Stimulated activated effector memory CD8-positive, alpha-beta T cell treated with anti-CD3 and anti-CD28 coated beads, Interleukin-12 subunit alpha, Interleukin-12 subunit beta, amount 100 ng/mL, for 72 hours (primary cell): ENCODE data around the gene NUP155.
"Not testable (repeated sequence)": the region's sequence is repeated elsewhere in the genome, so short reads cannot be mapped to it uniquely, and the experiment has no call there.

Source experiments
- ATAC-seq: fragments of 150-1000 bp; cut with Tn5 transposase; 2 replicates; pipeline ENCODE4 v1.10.0; 2021
- DNase-seq, 2 donors: peaks; one replicate each; pipeline ENCODE4 v3.0.0; 2021 to 2022; ENCODE audit warnings: low spot score in 2 of 2
- H3K27ac Mint-ChIP-seq: one replicate; pipeline ENCODE4 v1.8.0; 2022; ENCODE audit warnings: mild to moderate bottlenecking, mixed read lengths
- H3K36me3 Mint-ChIP-seq: one replicate; pipeline ENCODE4 v1.8.0; 2022; ENCODE audit warnings: mild to moderate bottlenecking, mixed read lengths
- H3K4me1 Mint-ChIP-seq: one replicate; pipeline ENCODE4 v1.8.0; 2022; ENCODE audit warnings: mixed read lengths
- H3K4me3 Mint-ChIP-seq: one replicate; pipeline ENCODE4 v1.8.0; 2022; ENCODE audit warnings: mild to moderate bottlenecking, mixed read lengths
- H3K9me3 Mint-ChIP-seq: one replicate; pipeline ENCODE4 v1.8.0; 2022; ENCODE audit warnings: mixed read lengths

Gene NUP155

GRCh38 chr5:37370864-37371726, at the start of gene NUP155:
Gene NUP155, minus strand, starts transcription at chr5:37371106. Its CDS starts 129 bp downstream, at chr5:37370977.
- Mint-ChIP-seq H3K27ac (peak within 1 kb of the TSS; percentile 90), H3K36me3 (peaks cover 52% of the 10 kb centered on the region), H3K9me3 (no peaks in the 10 kb centered on the region), H3K4me3 (peak within 1 kb of the TSS; percentile 92), H3K4me1 (peaks cover 22% of the 10 kb centered on the region)
- DNase-seq, result peak; percentile 68 to 92
- peak; percentile 97 for ATAC-seq

DNA sequence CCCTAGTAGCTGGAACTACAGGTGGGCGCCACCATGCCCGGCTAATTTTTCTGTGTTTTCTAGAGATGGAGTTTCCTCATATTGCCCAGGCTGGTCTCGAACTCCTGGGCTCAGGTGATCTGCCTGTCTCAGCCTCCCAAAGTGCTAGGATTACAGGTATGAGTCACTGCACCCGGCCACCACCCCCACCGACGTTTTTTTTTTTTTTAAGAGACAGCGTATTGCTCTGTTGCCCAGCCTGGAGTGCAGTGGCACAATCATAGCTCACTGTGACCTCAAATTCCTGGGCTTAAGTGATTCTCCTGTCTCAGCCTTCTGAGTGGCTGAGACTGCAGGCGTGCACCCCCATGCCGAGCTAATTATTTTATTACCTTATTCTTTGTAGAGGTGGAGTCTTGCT, 46.4 kb upstream of the NUP155 start:
- H3K4me1 Mint-ChIP-seq, result no peaks in the 10 kb centered on the region
- H3K36me3 Mint-ChIP-seq, result peaks cover 31% of the 10 kb centered on the region
- DNase-seq (no peak), ATAC-seq (no peak)
- no peaks in the 10 kb centered on the region for H3K9me3 Mint-ChIP-seq
- no peak overlapping the region for H3K4me3 Mint-ChIP-seq
- H3K27ac Mint-ChIP-seq, result no peak overlapping the region

GRCh38 chr5:37415456-37415855, 44.5 kb upstream of the NUP155 start:
- H3K36me3 Mint-ChIP-seq, result peaks cover 39% of the 10 kb centered on the region
- not testable (repeated sequence) for DNase-seq, H3K27ac Mint-ChIP-seq, H3K9me3 Mint-ChIP-seq, H3K4me1 Mint-ChIP-seq, H3K4me3 Mint-ChIP-seq, ATAC-seq

DNA sequence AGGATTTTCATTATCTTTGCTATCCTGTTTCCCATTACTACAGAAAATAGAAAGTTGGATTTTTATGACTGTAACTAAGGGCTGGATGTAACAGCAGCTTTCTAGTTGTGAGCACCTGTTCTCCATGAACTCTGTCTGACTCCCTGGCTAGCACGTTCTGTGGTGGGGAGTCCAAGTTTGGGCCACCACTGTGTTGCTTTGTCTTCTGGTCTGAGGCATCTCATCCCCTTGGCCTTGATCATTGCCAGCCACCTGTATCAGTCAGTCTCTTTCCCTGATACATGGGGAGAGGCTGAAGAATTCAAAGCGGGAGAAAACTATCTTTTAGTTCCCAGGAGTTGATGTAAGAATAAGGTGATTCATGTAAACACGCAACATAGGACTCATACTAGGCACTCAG, 41.6 kb upstream of the NUP155 start:
- Mint-ChIP-seq H3K4me1 (no peaks in the 10 kb centered on the region), H3K4me3 (no peak overlapping the region), H3K9me3 (no peaks in the 10 kb centered on the region), H3K27ac (no peak overlapping the region), H3K36me3 (peaks cover 38% of the 10 kb centered on the region)
- no peak for DNase-seq
- no peak for ATAC-seq

DNA sequence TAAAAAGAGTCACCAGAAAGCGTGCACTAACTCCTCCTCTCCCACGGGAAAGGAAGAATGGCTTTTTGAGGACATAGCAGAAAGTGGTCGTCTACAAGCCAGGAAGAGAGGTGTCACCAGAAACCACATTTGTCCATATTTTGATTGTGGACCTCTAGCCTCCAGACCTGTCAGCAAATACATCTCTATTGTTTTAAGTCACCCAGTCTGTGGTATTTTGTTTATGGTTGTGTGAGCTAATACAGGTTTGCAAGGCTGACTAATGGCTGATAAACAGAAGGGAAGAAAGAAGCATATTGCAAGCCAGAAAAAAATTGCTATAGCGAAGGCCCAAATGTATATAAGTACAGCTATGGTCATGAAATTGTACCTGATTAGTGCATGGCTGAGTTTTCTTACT, 29.6 kb upstream of the NUP155 start:
- no peak for DNase-seq

DNA sequence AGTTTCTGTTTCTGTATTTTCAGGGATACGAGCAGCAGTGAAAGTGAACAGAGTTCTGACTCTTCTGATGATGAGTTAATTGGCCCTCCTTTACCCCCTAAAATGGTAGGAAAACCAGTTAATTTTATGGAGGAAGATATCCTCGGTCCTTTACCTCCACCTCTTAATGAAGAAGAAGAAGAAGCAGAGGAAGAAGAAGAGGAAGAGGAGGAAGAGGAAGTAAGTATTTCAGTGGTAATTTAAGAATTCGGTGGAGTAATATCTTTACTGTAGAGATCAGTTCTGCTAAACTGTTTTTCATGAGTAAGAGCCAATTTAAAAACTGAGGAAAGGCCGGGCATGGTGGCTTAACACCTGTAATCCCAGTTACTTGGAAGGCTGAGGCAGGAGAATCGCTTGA, 25.4 kb upstream of the NUP155 start:
- peaks cover 100% of the 10 kb centered on the region for H3K36me3 Mint-ChIP-seq
- DNase-seq (no peak), ATAC-seq (no peak)
- H3K4me1 Mint-ChIP-seq, result peaks cover 8% of the 10 kb centered on the region
- H3K9me3 Mint-ChIP-seq, result no peaks in the 10 kb centered on the region
- H3K27ac Mint-ChIP-seq, result no peak overlapping the region
- H3K4me3 Mint-ChIP-seq, result no peak overlapping the region

More for the DNA sequence above, 29.6 kb upstream of the NUP155 start:
- Mint-ChIP-seq H3K9me3 (no peaks in the 10 kb centered on the region), H3K36me3 (peaks cover 92% of the 10 kb centered on the region), H3K4me1 (peaks cover 5% of the 10 kb centered on the region), H3K4me3 (no peak overlapping the region), H3K27ac (no peak overlapping the region)
- ATAC-seq, result no peak

DNA sequence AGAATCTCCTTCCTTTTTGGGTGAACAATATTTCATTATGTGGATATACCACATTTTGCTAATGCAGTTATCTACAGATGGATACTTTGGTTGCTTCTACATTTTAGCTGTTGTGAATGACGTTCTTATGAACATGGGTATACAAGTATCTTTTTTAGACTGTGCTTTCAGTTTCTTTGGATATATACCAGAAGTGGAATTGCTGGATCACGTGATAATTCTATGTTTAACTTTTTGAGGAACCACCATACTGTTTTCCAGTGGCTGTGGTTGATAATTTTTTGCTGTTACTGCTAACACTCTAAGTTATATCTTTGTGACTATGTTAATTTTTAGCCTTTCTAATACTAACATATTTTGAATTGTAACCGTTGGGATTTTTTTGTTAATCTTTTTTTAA, 20.7 kb upstream of the NUP155 start:
- Mint-ChIP-seq H3K4me1 (peaks cover 10% of the 10 kb centered on the region), H3K36me3 (peaks cover 79% of the 10 kb centered on the region), H3K27ac (no peak overlapping the region), H3K9me3 (no peaks in the 10 kb centered on the region), H3K4me3 (no peak overlapping the region)
- DNase-seq (no peak), ATAC-seq (no peak)

DNA sequence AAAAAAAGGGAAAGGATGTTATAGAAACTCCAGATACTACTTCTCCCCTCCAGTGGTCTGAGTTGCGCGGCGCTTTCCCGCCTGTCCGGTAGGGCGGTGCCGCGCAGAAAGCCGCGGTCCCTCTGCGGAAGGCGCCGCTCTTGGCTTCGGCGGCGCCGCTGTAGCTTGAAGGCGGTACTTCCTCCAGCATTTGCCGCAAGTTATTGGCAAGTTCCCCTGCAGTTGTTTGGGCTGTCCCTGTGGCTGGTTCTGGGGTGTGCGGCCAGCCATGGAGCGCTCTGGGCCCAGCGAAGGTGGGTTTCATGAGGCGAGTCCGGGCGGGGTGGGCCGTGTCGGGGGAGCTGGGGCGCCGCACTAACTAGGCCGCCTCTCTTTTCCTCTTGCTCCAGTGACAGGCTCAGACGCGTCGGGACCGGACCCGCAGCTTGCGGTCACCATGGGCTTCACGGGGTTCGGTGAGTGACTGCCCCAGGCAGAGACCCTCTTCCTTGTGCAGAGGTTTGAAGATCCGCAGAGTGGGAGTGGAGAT, 8.3 kb upstream of the NUP155 start, which contains the start of gene WDR70:
WDR70 (plus strand) TSS at position 219 of the 529 bp plus-strand sequence; CDS start at position 269, 50 bp downstream.
- peaks cover 31% of the 10 kb centered on the region for H3K36me3 Mint-ChIP-seq
- H3K4me3 Mint-ChIP-seq, result peak within 1 kb of the TSS; percentile 90
- not testable (repeated sequence) for H3K9me3 Mint-ChIP-seq, H3K4me1 Mint-ChIP-seq
- DNase-seq (peak; percentile 66 to 87), ATAC-seq (peak; percentile 99)
- peak within 1 kb of the TSS; percentile 80 for H3K27ac Mint-ChIP-seq

DNA sequence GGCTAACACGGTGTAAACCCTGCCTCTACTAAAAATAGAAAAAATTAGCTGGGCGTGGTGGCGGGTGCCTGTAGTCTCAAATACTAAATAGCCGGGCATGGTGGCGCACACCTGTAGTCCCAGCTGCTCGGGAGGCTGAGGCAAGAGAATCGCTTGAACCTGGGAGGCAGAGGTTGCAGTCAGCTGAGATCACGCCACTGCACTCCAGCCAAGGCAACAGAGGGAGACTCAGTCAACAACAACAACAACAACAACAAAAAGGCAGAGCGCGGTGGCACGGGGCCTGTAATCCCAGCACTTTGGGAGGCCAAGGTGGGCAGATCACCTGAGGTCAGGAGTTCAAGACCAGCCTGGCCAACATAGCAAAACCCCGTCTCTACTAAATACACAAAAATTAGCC, 7.2 kb upstream of the NUP155 start:
- ATAC-seq, H3K4me1 Mint-ChIP-seq, H3K9me3 Mint-ChIP-seq, DNase-seq, H3K27ac Mint-ChIP-seq: not testable (repeated sequence)
- H3K4me3 Mint-ChIP-seq, result peak overlapping the region; percentile 90
- H3K36me3 Mint-ChIP-seq, result peaks cover 20% of the 10 kb centered on the region

DNA sequence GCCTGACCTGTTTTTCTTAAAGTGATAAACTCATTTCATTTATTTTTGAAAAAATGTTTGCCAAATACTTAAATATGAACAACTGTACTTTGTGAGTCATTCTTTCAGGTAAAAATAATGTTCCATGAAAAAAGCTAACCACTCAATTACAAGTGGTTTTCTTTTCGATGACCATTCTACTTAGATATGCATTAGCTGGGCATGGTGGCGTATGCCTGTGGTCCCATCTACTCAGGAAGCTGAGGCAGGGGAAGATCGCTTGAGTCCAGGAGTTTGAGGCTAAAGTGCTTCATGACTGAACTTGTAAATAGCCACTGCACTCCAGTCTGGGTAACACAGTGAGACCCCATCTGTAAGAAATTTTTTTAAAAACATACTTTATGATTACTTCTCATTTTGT, 4.2 kb upstream of the NUP155 start:
- Mint-ChIP-seq H3K4me1 (peaks cover 7% of the 10 kb centered on the region), H3K36me3 (peaks cover 14% of the 10 kb centered on the region), H3K4me3 (no peak overlapping the region), H3K27ac (no peak overlapping the region), H3K9me3 (no peaks in the 10 kb centered on the region)
- DNase-seq, result no peak
- ATAC-seq, result no peak

DNA sequence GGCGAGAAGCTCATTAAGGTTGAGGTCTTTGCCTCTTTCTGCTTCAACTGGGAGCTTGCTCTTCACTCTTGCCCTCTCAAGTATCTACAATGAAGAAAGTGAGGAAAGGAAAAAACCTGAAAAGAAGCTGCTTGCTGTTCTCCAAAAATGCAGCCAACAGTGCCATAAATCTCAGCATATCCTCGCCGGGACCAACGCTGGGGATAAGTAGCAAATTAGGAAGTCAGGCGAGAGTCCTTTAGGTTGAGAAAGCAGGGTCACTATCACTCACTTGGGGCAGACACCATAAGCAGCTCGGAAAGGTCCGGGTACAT, 399 bp downstream of the NUP155 start:
- Mint-ChIP-seq H3K4me3 (peak overlapping the region; percentile 92), H3K4me1 (peaks cover 26% of the 10 kb centered on the region)

DNA sequence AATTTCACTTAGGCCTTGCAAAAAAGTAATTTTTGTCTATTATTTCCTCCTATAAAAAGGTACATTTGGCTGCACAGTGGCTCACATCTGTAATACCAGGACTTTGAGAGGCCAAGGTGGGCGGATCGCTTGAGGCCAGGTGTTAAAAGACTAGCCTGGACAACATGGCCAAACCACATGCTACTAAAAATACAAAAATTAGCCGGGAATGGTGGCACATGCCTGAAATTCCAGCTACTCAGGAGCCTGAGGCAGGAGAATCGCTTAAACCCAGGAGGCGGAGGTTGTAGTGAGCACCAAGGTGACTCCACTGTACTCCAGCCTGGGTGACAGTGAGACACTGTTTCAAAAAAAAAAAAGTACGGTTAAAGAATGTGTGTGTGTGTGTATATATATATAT, 15.7 kb downstream of the NUP155 start:
- DNase-seq, result no peak
- Mint-ChIP-seq H3K9me3 (no peaks in the 10 kb centered on the region), H3K4me1 (no peaks in the 10 kb centered on the region), H3K36me3 (peaks cover 96% of the 10 kb centered on the region), H3K27ac (no peak overlapping the region), H3K4me3 (no peak overlapping the region)
- ATAC-seq, result no peak

More for the DNA sequence above, 399 bp downstream of the NUP155 start:
- no peaks in the 10 kb centered on the region for H3K9me3 Mint-ChIP-seq
- peaks cover 58% of the 10 kb centered on the region for H3K36me3 Mint-ChIP-seq
- H3K27ac Mint-ChIP-seq, result peak overlapping the region; percentile 90
- ATAC-seq (peak; percentile 64), DNase-seq (no peak)

- not testable (repeated sequence) for DNase-seq, ATAC-seq, H3K4me1 Mint-ChIP-seq, H3K9me3 Mint-ChIP-seq, H3K4me3 Mint-ChIP-seq, H3K27ac Mint-ChIP-seq
- peaks cover 100% of the 10 kb centered on the region for H3K36me3 Mint-ChIP-seq
Measured at GRCh38 chr5:37342741-37343140, 28.2 kb downstream of the NUP155 start.

DNA sequence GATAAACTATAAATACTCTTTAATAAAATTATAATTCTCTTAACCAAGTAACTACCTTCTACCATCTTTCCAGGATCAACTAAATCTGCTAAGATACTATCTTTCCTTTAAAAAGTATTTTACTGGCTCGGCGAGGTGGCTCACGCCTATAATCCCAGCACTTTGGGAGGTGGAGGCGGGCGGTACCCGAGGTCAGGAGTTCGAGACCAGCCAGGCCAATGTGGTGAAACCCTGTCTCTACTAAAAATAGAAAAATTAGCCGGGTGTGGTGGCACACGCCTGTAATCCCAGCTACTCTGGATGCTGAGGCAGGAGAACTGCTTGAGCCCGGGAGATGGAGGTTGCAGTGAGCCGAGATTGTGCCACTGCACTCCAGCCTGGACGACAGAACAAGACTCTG, 36.2 kb downstream of the NUP155 start:
- H3K27ac Mint-ChIP-seq, DNase-seq, H3K9me3 Mint-ChIP-seq, H3K4me3 Mint-ChIP-seq, H3K4me1 Mint-ChIP-seq, ATAC-seq: not testable (repeated sequence)
- H3K36me3 Mint-ChIP-seq, result peaks cover 100% of the 10 kb centered on the region

DNA sequence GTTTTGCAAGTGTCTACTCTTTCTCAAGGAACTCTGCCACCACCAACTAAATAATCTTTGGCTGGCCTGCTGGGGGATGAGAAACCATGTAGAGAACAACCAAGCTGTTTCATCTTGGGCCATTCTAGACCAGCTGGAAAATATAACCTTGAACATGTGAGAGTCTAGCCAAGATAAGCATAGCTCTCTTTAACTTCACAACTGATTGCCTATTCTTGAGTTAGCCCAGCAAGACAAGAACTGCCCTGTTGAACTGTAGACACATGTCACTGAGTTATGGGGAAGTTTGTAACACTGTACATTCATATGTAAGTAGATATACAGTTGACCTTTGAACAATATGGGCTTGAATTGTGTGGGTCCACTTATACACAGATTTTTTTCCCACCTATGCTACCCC, 44.4 kb downstream of the NUP155 start:
- ATAC-seq (no peak), DNase-seq (no peak)
- Mint-ChIP-seq H3K36me3 (peaks cover 100% of the 10 kb centered on the region), H3K27ac (no peak overlapping the region), H3K4me3 (no peak overlapping the region), H3K4me1 (peaks cover 6% of the 10 kb centered on the region), H3K9me3 (no peaks in the 10 kb centered on the region)

DNA sequence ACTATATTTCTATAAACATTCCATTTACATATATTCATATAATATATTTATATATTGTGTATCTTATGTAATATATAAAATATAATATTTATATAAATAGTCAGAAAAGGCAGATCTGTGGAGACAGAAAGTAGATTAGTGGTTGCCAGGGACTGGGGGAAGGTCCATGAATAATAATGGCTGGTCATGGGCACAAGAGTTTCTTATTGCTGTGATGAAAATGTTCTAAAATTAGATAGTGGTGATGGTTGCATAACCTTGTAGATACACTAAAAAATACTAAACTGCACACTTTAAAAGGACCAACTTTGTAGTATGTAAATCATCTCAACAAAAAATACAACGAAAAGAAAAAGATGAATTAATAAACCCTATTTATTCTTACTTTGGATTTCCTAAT, 47.3 kb downstream of the NUP155 start:
- H3K9me3 Mint-ChIP-seq, result no peaks in the 10 kb centered on the region
- H3K4me1 Mint-ChIP-seq, result no peaks in the 10 kb centered on the region
- no peak overlapping the region for H3K27ac Mint-ChIP-seq
- no peak for DNase-seq
- no peak for ATAC-seq
- H3K36me3 Mint-ChIP-seq, result peaks cover 100% of the 10 kb centered on the region
- no peak overlapping the region for H3K4me3 Mint-ChIP-seq
